SHP77 (cell line): ENCODE measurements around the gene RIIAD1.
"Not testable (repeated sequence)": the region's sequence is repeated elsewhere in the genome, so short reads cannot be mapped to it uniquely, and the experiment has no call there.

Source experiments
- DNase-seq, 2 experiments: peaks; one replicate each; lab custom pipeline; 2025; lab: John Stamatoyannopoulos, UW

Gene RIIAD1

DNA sequence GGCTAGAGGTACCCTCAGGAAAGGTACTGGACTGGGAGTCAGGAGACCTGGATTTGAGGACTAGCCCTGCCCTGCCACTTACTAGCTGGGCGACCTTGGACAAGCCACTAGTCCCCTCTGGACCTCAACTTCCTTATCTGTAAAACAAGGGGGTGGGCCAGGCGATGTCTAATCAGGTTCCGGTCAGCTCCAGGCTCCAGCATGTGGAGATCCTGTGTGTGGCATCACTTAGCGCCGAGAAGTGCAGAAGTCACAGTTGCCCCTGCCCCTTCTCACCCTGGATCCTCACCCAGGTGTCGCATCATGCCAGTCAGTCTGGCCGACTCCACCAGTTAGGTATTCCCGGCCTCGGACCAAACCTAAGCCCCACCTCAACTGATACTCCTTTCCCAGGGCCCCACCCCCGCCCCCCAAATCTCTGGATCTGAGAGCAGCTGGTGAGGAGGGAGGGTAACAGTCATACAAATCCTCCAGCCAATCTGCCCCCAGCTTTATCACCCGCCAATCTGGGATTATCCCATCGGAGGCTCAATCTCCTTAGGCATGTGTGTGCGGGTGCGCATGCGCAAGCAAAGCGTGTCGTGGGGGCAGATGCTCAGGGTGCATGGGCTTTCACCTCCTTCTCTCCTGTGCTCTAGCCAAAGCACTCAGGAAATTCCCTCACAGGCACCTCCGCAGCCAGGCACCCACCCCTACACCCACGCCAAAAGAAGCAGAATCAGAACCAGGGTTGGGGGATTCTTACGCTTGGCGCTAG lies 10.1 kb upstream of the RIIAD1 start:
- DNase-seq, result no peak

DNA sequence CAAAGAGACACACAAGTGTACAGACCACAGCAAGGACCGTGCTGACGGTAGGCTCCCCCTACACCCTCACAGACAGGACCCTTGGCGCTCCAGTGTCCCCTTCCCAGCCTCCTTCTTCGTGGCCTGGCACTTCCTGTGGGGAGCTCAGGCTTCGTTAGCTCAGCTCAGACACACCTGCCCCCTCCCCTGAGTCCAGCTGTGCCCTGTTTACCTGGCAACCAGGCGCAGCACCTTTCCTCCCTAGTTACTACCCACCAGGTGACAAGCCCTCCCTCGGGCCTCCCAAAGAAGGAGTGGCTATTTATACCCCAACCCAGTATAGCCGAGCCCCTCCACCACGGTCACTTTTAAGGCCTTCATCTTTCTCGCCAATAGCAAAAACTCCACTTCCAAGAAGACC lies 9.4 kb upstream of the RIIAD1 start:
- DNase-seq, result peak in 1 of 2 experiments; percentile 15

DNA sequence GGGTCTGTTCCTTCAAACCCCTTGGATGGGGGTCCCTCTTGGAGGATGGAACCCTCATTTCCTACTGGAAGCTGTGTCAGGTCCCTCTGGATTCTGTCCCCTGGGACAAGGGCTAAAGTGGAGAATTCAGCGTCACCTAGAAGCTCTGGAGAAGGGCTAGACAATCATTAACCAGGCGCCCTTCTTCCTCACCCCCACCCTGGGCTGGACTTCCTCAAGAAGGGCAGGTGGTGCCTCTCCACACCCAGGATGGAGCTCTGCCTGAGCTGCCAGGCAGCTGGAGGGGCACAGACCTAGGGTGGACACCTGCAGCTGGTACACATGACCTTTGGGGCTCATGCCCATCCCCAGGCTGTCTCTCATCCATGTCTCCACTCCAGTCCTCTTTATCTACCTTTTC lies 8.3 kb upstream of the RIIAD1 start:
- no peak for DNase-seq

DNA sequence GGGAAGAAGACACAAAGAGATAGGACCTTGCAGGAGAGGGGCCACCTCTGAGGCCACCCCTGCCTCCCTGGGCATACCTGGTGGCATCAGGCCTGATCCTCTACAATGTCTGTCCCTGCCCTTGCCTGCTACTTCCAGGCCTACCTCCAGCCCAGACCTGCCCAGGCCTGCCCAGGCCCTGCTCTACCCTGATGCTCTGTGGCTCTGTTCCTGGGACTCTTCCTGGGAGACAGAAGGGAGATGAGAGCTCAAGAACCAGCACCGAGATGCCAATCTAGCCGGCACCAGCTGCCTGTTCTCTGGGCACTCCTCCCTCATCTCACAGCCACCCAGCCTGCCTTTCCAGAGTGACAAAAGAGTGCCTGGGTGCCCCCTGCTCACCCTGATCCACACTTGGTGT lies 7.4 kb upstream of the RIIAD1 start:
- peak in 1 of 2 experiments; percentile 19 for DNase-seq

DNA sequence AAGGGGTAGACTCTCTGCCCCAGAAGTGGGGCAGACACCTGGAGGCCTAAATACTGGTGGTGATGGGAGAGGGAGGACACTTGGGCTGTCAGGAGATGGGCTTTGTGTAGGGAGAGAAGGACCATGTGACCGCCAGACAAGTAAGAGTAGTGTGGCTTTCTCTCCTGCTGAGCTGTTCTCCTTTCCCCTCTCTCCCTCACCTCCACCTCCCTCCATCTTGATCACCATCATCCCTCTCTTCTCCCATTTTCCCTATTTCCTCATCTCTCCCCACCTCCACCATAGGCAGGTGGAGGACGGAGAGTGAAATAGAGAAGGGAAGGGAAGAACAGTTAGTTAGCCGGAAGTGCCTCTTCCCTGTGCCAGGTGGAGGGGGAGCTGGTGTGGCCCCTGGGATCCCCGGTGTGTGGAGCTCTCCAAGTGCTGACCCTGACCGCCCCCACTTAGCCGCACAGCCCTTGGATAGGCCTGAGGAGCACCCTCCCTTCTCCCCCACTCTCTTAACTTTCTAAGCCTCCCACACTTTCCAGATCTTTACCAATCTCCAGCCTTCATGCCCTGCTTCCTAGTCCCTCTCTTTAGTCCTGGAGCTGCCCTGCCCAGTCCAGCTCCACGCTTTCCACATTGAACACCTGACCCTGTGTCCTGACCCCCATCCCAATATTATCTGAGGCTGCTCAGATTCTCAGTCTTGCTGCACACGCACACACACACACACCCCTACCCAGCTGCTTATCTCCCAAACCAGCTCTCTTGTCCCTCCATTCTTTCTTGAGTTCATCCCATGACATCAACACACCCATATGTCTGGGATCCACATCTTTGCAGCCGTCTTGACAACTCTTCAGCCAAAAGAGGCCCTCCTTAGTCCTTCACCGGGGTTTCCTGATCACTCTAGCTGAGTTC lies 6.2 kb upstream of the RIIAD1 start:
- no peak for DNase-seq

DNA sequence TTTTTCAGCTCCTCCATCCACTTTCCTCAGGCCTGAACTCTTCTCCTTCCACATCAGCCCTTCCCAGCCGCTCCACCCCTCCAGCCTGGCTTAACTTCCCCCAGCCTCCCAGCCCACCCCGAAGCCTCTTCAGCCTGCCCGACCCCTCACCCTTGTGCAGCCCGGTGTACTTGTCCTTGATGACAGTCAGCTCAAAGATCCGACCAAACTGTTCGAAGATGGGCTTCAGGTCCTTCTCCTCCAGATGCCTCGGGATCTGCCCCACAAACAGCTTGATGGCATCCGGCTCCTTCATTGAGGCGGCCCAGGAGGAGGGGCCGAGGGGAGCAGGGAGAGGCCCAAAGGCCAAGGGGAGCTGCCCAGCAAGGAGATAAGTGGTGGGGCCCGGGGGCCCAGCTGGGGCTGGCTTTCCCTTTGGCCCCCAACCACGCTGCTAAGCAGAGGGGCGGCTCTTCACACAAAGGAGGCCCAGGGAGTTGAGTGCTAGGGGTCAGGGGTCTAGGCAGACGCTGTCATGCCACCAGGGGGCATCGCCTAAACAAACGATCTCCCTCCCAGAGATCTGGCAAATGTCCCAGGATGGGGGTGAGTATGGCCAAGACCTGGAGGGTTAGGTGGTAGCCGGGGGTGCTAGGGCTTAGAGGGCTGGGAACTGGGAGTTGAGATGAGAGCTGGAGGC lies 5.5 kb upstream of the RIIAD1 start:
- peak; percentile 69 to 87 for DNase-seq

DNA sequence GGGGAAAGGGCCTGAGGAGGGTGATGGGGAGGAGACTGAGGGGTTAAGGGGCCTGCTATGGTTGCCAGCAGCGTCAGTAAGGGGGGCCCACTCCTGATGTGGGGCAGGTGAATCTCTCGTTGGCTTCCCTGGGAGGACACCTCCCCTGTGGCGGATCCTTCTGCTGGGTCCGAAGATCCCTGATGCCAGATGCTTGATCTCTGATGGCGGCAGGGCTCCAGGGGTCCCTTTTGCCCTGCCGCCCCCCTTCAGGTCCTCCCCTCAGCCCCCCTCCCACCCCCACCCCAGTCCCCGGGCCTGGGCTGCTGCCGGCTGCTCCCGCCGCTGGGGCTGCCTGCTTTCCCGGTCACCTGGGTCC lies 4.9 kb upstream of the RIIAD1 start:
- no peak for DNase-seq

DNA sequence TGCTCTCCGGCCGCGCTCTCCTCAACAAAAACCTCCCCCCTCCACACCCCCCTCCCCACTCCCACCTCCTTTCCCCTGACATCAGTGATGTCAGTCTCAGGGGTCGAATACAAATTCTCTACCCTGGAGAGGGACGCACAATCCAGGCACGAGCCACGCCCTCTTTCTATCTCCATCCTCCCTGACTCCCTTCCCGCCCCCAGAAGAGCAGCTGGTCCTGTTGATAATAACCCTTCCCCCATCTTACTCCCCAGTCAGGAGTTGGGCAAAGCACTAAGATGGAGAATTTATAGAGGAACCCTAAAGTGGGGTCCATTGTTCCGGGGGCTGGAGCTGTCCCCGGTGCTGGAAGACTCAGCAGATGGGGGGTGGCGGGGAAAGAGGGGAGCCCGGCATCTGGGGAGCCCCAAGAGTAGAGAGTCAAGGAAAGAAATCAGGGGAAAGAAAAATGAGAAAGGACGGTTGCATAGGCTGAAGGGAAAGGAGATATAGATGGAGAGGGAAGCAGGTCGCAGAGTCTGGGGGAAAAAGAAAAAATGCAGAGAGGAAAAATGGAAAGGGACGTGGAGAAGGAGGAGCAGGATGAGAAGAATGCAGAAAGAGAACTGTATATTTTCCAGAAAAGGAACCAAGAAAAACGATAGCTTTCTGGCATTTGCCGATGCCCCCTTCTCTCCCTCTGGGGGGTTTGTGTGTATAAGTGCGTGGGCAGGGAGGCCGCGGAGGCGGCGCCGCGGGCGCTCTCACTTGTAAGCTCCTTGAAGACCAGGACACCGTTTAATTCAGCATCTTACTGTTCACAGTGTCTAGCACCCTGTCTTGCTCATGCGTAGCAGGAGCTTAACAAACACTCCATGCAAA lies 4.3 kb upstream of the RIIAD1 start, which contains the start of gene CELF3:
Gene CELF3 (minus strand): TSS at position 33 of the 861 bp plus-strand sequence. CDS start 783 bp downstream, outside the sequence.
- peak; percentile 100 for DNase-seq

DNA sequence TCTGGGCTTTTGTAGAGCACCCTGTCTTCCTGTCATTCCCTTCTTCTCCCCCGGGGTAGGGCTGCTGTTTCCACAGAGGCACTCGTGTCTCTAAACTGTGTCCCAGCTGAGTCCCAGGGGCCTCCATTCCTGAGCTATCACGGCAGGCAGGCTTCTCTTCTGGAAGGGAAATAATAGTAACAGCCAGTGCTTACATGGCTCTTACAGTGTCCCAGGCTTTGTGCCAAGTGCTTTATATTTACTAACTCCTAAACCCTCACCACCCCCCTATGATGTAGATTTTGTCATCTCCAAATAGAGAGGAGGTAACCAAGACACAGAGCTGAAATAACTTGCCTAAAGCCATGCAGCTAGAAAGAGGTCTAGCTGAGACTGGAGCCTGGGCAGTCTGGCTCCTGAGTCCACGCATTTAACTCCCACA lies 3.3 kb upstream of the RIIAD1 start:
- no peak for DNase-seq

DNA sequence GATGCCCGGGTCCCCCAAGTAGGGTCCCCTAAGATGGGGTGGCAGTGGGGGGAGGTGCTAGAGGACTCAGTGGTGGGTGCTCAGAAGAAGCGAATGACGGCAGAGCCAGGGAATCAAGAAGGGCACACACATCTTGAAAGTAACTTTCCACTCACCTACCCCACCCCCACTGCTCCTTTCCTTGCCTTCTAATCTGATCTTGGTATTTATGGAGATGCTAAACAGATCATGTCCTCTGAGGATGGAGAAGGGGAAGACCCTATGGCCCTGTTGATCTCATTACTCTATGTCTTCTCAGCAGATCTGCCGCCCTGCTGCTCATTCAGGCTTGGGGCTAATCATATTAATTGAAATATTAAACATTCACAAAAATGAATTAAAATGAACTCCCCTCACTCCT lies 2.7 kb upstream of the RIIAD1 start:
- DNase-seq, result no peak

DNA sequence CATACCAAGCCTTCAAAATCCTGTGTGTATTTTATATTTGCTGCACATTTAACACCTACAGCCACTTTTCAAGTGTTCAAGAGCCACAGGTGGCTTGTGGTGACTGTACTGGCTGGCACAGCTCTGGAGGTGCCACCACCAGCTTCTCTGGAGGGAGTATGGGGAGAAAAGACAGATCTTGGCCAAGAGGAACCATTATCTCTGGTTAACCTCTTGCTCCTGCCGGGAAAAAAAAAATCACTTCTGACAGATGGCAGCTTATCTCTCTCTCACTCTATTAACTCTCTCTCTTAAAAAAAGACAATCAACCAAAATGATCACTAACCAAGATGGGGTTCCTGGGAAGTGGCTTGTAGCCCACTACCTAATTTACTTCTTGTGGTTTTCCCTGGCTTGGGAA lies 1.2 kb upstream of the RIIAD1 start:
- no peak for DNase-seq

DNA sequence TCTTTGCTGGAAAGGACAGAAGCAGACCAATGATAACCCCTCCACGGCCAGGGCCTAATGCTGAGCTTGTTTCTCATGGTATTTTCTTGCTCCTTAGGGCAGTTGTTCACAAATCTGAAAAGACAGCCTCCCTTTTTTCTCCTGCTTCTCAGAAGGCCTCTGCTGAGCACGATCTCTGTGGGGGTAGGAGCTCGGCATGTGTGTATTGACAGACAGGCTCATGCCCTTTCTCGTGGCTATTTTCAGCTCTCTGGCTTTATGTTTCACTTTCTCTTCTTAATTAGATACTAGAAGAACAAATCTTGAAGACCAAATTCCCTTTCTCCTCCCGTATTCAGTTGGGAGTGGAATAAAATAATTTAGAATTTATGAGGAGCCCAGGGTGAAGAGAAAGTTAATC lies 768 bp upstream of the RIIAD1 start:
- DNase-seq, result no peak

DNA sequence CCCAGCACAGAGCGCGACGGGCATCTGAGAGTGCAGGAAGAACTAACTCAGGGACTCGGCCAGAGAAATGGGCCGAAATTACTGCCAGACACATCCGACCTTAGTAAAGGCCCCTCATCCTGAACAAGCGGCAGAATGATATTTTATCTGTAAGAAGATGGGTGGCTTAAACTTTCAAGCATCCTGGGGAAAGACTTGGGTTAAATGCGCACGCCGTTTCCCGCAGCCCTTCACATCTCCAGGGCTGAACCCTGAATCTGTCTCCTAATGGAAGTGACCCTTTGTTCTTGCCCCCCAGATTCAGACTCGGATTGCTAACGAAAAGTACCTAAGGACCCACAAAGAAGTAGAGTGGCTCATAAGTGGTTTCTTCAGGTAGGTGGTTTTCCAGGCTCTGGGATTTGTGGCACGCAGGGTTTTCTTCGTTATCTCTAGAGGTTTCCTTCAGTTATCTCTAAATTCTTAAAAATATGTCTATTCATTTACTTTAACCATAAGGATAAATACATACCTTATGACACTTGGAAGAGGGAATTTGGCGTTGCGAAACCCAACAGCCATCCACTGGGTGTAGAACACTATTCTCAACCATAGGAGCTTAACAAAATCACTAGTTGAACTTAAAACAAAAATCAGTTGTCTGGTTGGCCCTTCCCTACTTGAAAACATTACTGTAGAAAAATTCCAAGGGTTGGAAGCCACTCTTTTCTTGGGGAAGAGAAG lies 627 bp downstream of the RIIAD1 start:
- DNase-seq, result no peak

DNA sequence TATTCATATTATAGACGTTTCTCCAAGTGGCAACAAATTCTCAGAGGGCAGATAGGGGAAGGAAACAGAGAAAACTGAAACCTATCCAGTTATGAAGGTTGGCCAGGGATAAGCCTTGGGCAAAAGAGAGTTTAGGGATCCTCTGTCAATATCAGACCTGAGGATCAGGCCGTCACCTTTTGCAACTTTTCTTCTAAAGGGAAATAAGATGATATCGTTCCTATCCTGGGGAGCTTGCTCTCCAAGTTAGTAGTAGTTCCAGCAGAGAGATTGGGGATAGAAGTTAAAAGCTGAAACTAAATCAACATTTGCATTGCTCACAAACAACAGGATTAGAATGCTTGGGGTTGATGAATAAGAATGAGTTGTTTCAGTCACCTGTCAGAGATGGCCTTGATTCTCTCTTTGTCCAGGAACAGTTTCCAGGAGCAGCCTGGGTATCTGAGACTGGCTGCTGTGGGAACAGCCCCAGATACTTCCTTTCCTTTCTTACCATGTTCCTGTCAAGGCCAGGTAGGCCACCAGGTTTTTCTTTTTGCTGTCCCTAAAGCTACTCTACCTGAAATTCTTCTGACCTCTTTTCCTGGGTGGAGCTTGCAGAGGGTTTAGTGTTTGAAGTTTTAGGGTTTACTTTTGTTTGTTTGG lies 2.5 kb downstream of the RIIAD1 start:
- DNase-seq, result no peak

DNA sequence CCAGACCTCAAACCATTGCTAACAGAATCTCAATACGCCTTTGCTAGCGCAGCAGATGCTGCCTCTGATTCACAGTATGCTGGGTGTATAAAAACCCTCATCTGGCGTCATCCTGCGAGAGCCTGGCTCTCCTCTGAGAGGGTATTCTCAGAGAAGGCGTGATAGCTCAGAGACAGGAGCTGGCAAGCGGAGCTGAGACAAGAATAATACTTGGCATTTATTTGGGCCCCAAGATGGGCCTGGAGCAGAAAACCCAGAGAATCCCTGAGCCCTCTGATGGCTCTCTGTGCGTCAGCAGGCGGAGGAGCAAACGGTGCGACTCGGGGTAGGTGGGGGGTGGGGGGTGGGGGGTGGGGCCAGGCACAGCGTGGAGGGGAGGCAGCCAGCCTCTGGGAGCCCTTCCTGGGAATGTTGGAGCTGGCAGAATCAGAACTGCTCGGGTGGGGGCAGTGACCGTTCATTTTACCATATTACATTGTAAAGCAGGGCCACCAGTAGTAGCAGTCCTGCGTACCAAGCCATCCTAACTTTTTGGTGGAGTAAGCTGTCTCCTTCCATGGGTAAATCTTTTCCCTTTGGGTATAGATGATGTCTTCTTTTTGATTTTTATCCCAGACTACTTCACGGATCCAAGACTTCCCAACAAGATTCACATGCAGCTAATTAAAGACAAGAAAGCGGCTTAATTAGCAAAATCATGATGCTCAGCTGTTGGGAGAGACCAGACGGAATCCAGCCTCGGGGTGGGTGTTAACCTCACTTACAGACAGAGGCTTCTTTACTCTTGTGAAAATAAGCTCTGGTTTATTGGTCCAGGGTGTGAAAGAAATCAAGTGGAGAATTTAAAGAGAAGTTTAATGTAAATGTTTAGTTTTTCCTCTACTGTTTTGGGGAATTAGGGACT lies 7.1 kb downstream of the RIIAD1 start:
- DNase-seq, result peak; percentile 66 to 83

DNA sequence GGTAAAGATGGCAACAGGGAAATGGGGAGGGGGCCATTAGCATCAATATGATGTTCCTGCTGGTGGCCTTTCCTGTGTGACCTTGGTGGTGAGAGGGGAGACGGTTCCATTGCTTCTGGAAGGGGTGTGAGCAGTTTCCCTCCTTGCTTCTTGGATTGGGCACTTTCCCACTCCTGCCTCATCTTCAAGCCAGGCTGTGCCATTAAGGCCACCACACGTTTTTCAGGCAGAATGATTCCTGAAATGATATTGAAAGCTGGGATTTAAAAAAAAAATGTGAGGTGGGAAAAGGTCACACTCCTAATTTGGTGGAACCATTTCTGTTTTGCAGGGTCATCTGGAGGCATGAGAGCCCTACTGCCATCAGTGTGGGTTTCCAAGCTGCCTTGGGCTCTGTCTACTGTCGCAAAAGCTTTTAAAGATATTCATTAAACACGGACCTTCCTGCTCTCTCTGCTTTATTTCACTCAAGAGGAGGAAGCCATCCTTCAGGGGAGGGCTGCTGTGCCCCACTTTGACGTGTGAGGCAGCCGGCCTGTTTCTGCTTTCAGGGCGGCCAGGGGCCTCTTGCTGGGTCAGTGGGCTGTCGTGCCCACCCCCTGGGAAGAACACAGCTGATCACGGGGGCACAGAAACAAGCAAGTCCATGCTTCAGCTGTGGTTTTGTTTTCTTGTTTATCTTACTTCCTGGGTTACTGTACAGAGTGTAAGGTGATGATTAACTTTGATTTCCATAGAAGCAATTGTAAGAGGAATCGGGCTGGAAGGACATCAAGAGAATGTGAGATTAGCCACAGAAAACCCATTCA lies 8.0 kb downstream of the RIIAD1 start:
- no peak for DNase-seq

DNA sequence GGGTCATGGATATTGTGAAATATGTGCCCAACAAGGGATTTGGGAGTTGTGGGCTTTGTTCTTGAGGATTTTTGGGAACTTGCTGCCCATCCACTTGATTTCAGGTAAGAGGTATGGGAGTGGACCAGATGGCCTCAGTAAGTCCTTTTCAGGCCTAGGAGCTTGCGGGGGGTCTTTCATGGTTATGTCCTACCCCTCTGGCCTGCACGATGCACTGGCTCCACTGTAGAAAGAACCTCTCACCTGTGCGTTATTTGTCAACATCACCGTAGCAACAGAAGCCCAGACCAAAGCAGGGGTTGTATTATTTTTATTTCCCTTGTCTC lies 8.6 kb downstream of the RIIAD1 start:
- DNase-seq, result no peak

DNA sequence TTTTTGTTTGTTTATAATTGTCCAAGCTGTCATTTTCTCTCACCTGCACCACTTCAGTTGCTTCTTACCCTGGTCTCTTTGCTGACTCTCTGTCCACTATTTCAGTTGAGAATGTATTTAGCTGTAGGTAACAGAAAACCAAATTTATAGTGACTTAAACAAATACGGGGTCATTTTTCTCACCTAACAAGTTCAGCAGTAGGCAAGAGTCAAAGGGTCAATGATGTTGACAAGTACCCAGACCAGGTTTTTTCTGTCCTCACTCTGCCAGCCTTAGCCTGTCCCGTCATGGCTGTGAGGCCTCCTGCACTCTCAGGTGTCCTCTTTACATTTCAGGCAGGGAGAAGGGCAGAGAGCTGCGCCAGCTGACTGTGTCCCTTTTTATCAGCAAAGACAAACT lies 11.8 kb downstream of the RIIAD1 start:
- no peak for DNase-seq

DNA sequence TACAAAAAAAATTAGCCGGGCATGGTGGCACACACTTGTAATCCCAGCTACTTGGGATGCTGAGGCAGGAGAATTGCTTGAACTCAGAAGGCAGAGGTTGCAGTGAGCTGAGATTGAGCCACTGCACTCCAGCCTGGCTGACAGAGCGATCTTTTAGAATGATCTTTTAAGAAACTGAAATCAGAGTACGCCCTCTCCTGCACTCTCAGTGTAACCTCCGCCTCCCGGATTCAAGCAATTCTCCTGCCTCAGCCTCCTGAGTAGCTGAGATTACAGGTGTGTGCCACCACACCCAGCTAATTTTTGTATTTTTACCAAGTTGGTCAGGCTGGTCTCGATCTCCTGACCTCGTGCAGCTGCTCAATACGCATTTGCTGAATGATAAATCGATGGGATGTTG lies 12.7 kb downstream of the RIIAD1 start:
- not testable (repeated sequence) for DNase-seq
